Keratinocyte (primary cell): Measurements from ENCODE around the gene KMT5B. TPM values are rescaled to one million over a fixed set of nuclear protein-coding genes. Genes with fewer than 3 reads are reported as not detected.

Experiments
- DNase-seq: peaks from one replicate; pipeline ENCODE4 v3.0.0-alpha.2; 2011; ENCODE audit warnings: low read depth, missing footprints, low spot score
- FAIRE-seq: peaks from 2 replicates; lab custom pipeline; 2011; peaks lifted over from hg19 to GRCh38; lab: Jason Lieb, UNC
- H2AFZ ChIP-seq: 2 replicates; pipeline ENCODE4 v1.6.0; 2012; ENCODE audit warnings: low read length, control low read depth, inconsistent platforms; ENCODE audit not compliant: control insufficient read depth
- H3K27ac ChIP-seq: 2 replicates; pipeline ENCODE4 v1.5.1; 2011; ENCODE audit warnings: low read length; ENCODE audit not compliant: control insufficient read depth, insufficient read depth
- H3K27me3 ChIP-seq: 3 replicates; pipeline ENCODE4 v1.6.0; 2011; ENCODE audit warnings: low read length; ENCODE audit not compliant: control insufficient read depth, insufficient read depth; ENCODE audit errors: extremely low read depth
- H3K36me3 ChIP-seq, 2 experiments: 2 replicates in 1 of 2; 3 replicates in 1 of 2; pipeline ENCODE4 v1.5.1; 2011; ENCODE audit warnings: low read length in 2 of 2, mild to moderate bottlenecking in 1 of 2; ENCODE audit not compliant: control insufficient read depth in 2 of 2, insufficient read depth in 2 of 2; ENCODE audit errors: extremely low read depth in 1 of 2
- H3K4me1 ChIP-seq: 3 replicates; pipeline ENCODE4 v1.5.1; 2011; ENCODE audit warnings: low read length; ENCODE audit not compliant: control insufficient read depth, insufficient read depth; ENCODE audit errors: extremely low read depth
- H3K4me2 ChIP-seq: 3 replicates; pipeline ENCODE4 v1.6.0; 2011; ENCODE audit warnings: low read depth, low read length; ENCODE audit not compliant: control insufficient read depth, insufficient read depth; ENCODE audit errors: extremely low read depth
- H3K4me3 ChIP-seq, 3 experiments: fragments of 200-600 bp in 1 of 3; sonication (generic) in 1 of 3; 2 replicates in 2 of 3; 3 replicates in 1 of 3; pipeline ENCODE4 v1.5.1; 2011 to 2016; ENCODE audit warnings: low read length in 3 of 3, mild to moderate bottlenecking in 3 of 3, control low read depth in 2 of 3, inconsistent platforms in 1 of 3, low read depth in 1 of 3, mixed read lengths in 1 of 3, mixed run types in 1 of 3, moderate library complexity in 1 of 3; ENCODE audit not compliant: control insufficient read depth in 2 of 3, insufficient read depth in 2 of 3; ENCODE audit errors: extremely low read depth in 1 of 3
- H3K79me2 ChIP-seq: 2 replicates; pipeline ENCODE4 v1.6.0; 2012; ENCODE audit warnings: low read length; ENCODE audit not compliant: control insufficient read depth, insufficient read depth
- H3K9ac ChIP-seq: 3 replicates; pipeline ENCODE4 v1.6.0; 2011; ENCODE audit warnings: low read length; ENCODE audit not compliant: control insufficient read depth, insufficient read depth; ENCODE audit errors: extremely low read depth
- H3K9me1 ChIP-seq: 3 replicates; pipeline ENCODE4 v1.6.0; 2011; ENCODE audit warnings: low read length; ENCODE audit not compliant: control insufficient read depth, insufficient read depth; ENCODE audit errors: extremely low read depth
- H3K9me3 ChIP-seq: 2 replicates; pipeline ENCODE4 v1.5.1; 2012; ENCODE audit warnings: low read depth, low read length; ENCODE audit not compliant: control insufficient read depth
- H4K20me1 ChIP-seq: 3 replicates; pipeline ENCODE4 v1.6.0; 2011; ENCODE audit warnings: low read length; ENCODE audit not compliant: control insufficient read depth, insufficient read depth; ENCODE audit errors: extremely low read depth
- CTCF ChIP-seq, 3 experiments: IDR thresholded peaks in 1 of 3; conservative IDR thresholded peaks in 1 of 3; optimal IDR thresholded peaks in 1 of 3; 2 replicates in 2 of 3; 3 replicates in 1 of 3; pipeline versions ENCODE3 to v1.5.1; 2011; ENCODE audit warnings: low read length in 3 of 3, mild to moderate bottlenecking in 3 of 3, moderate library complexity in 2 of 3, control low read depth in 1 of 3, inconsistent platforms in 1 of 3; ENCODE audit not compliant: insufficient read depth in 2 of 3; ENCODE audit errors: extremely low read depth in 1 of 3
- EZH2 ChIP-seq: IDR thresholded peaks from one replicate; pipeline ENCODE4 v1.6.1; 2012; ENCODE audit warnings: inconsistent platforms, mild to moderate bottlenecking, low read length, moderate library complexity
- dilution Hi-C: fragments of 300-500 bp; cut with MboI; formaldehyde crosslinking; loops from one replicate; pipeline ENCODE4 v1.7.0; 2020; ENCODE audit warnings: low sequenced_read_pairs; ENCODE audit not compliant: extremely low pct_ligation_motif_present
- polyA plus RNA-seq, 5 experiments: library from polyadenylated mRNA; depleted of rRNA in 3 of 5; stranded (reverse) in 3 of 5; stranded (forward) in 1 of 5; unstranded in 1 of 5; fragments of >200 nt; gene quantifications; 1 replicate in 1 of 5; 2 replicates in 3 of 5; 3 replicates in 1 of 5; pipeline versions ENCODE4 v1.2.1 to v1.2.3, GENCODE V29; 2011 to 2012; ENCODE audit warnings: missing spikeins in 2 of 5, low read depth in 1 of 5, low replicate concordance in 1 of 5

The KMT5B gene
- polyA plus RNA-seq, 1 donor (not counting 4 experiments of a cell fraction or from before 2014, with no cell fraction given) = 17.2 TPM

- H3K27ac ChIP-seq = no peak overlapping the region
- no peak overlapping the region for H3K4me3 ChIP-seq
- no peaks in the 10 kb centered on the region for H3K36me3 ChIP-seq
- no peaks in the 10 kb centered on the region for H3K4me1 ChIP-seq
- no peak overlapping the region for H2AFZ ChIP-seq
- peaks cover 4% of the 10 kb centered on the region for H3K9me3 ChIP-seq
- H3K9ac ChIP-seq = no peak overlapping the region
- H3K79me2 ChIP-seq = no peaks in the 10 kb centered on the region
- DNase-seq = no peak
- TF ChIP-seq CTCF (optimal IDR thresholded peaks at IDR 0.05 in 1 of 3, IDR thresholded peaks at IDR 0.05 in 1 of 3, conservative IDR thresholded peaks at IDR 0.05 in 1 of 3; ENCODE audit: extremely low read depth in 1 of 3, insufficient read depth in 2 of 3, low read length in 3 of 3) = no peak
- TF ChIP-seq EZH2 = no peak
- no peak overlapping the region for H3K4me2 ChIP-seq
- no peaks in the 10 kb centered on the region for H3K9me1 ChIP-seq
- no peaks in the 10 kb centered on the region for H3K27me3 ChIP-seq
- FAIRE-seq = no peak
- no peaks in the 10 kb centered on the region for H4K20me1 ChIP-seq
- dilution Hi-C loops = no loop called here
These were observed 11.5 kb upstream of the KMT5B start for GRCh38 chr11:68224606-68225005.

- Histone ChIP-seq H3K4me3 (no peak overlapping the region), H3K79me2 (no peaks in the 10 kb centered on the region), H3K9ac (no peak overlapping the region), H3K9me1 (no peaks in the 10 kb centered on the region), H3K27ac (no peak overlapping the region), H3K36me3 (no peaks in the 10 kb centered on the region), H3K4me2 (no peak overlapping the region), H3K27me3 (peaks cover 2% of the 10 kb centered on the region), H2AFZ (no peak overlapping the region), H4K20me1 (no peaks in the 10 kb centered on the region), H3K9me3 (no peaks in the 10 kb centered on the region), H3K4me1 (no peaks in the 10 kb centered on the region)
- dilution Hi-C loops = no loop called here
- TF ChIP-seq CTCF (optimal IDR thresholded peaks at IDR 0.05 in 1 of 3, IDR thresholded peaks at IDR 0.05 in 1 of 3, conservative IDR thresholded peaks at IDR 0.05 in 1 of 3; ENCODE audit: extremely low read depth in 1 of 3, insufficient read depth in 2 of 3, low read length in 3 of 3) (no peak), EZH2 (no peak)
- DNase-seq (no peak), FAIRE-seq (no peak)
These were observed 10.2 kb upstream of the KMT5B start for GRCh38 chr11:68223275-68223674.
